OCI-LY7 (cell line): Measurements from ENCODE around the gene TBC1D5. TPM values are rescaled to one million over a fixed set of nuclear protein-coding genes. Genes with fewer than 3 reads are reported as not detected.

Experiments
- BruUV-seq: library from RNA; stranded (reverse); fragments of 400-500 nt; replicated peaks from 2 replicates; lab custom pipeline; 2021; lab: Mats Ljungman, UMichigan
- CTCF ChIA-PET: fragments of 300-600 bp; sonication (Branson Sonifier 250); formaldehyde crosslinking; loops from one replicate; lab custom pipeline; 2022; ENCODE audit warnings: antibody characterized with exemption; ENCODE audit not compliant: unreplicated experiment; lab: Charles Lee
- POLR2A ChIA-PET: fragments of 300-600 bp; sonication (Branson Sonifier 250); formaldehyde crosslinking; loops from one replicate; lab custom pipeline; 2022; ENCODE audit warnings: antibody characterized with exemption; lab: Charles Lee
- DNase-seq: peaks from one replicate; pipeline ENCODE4 v3.0.0-alpha.2; 2015; ENCODE audit warnings: low spot score
- H2AFZ ChIP-seq: fragments of 200-600 bp; sonication (generic), shearing (Covaris generic); 2 replicates; pipeline ENCODE4 v1.6.1; 2014; ENCODE audit warnings: mild to moderate bottlenecking, antibody characterized with exemption, low read length, moderate library complexity
- H3K27ac ChIP-seq: fragments of 200-600 bp; sonication (generic); 2 replicates; pipeline ENCODE4 v1.5.1; 2014; ENCODE audit warnings: mixed run types, low read depth, mild to moderate bottlenecking, moderate library complexity, low read length, inconsistent platforms; ENCODE audit not compliant: poor library complexity, severe bottlenecking
- H3K36me3 ChIP-seq: fragments of 200-600 bp; sonication (generic); 2 replicates; pipeline ENCODE4 v1.6.1; 2014; ENCODE audit warnings: mild to moderate bottlenecking, antibody characterized with exemption, low read length, moderate library complexity, mixed read lengths; ENCODE audit not compliant: insufficient read depth
- H3K4me1 ChIP-seq: fragments of 200-600 bp; sonication (generic); 2 replicates; pipeline ENCODE4 v1.5.1; 2014; ENCODE audit warnings: mild to moderate bottlenecking, low read length; ENCODE audit not compliant: insufficient read depth, poor library complexity, severe bottlenecking
- H3K4me2 ChIP-seq: fragments of 200-600 bp; sonication (generic); 2 replicates; pipeline ENCODE4 v1.6.1; 2014; ENCODE audit warnings: mild to moderate bottlenecking, low read length
- H3K4me3 ChIP-seq: fragments of 200-600 bp; sonication (generic); 2 replicates; pipeline ENCODE4 v1.5.1; 2014; ENCODE audit warnings: mild to moderate bottlenecking, low read depth, low read length; ENCODE audit not compliant: poor library complexity, severe bottlenecking
- H3K79me2 ChIP-seq: fragments of 200-600 bp; sonication (generic); 2 replicates; pipeline ENCODE4 v1.6.1; 2016; ENCODE audit warnings: low read depth, mild to moderate bottlenecking, low read length, moderate library complexity, mixed read lengths; ENCODE audit not compliant: insufficient read depth
- H3K9me2 ChIP-seq: fragments of 200-600 bp; sonication (generic); 2 replicates; pipeline ENCODE4 v1.6.1; 2016; ENCODE audit warnings: mild to moderate bottlenecking, low read length, mixed read lengths; ENCODE audit not compliant: insufficient read depth
- H3K9me3 ChIP-seq: fragments of 200-600 bp; sonication (generic); 2 replicates; pipeline ENCODE4 v1.6.1; 2014; ENCODE audit warnings: mild to moderate bottlenecking, mixed run types, low read length, mixed read lengths
- H4K20me1 ChIP-seq: fragments of 200-600 bp; sonication (generic); 2 replicates; pipeline ENCODE4 v1.6.1; 2014; ENCODE audit warnings: mild to moderate bottlenecking, antibody characterized with exemption, low read length, moderate library complexity, mixed read lengths; ENCODE audit not compliant: insufficient read depth
- EZH2phosphoT487 ChIP-seq: fragments of 200-600 bp; sonication (generic); IDR thresholded peaks from 2 replicates; pipeline ENCODE4 v1.6.1; 2018; ENCODE audit warnings: low read depth, borderline replicate concordance, mild to moderate bottlenecking, mixed run types, antibody characterized with exemption, low read length, moderate library complexity, mixed read lengths
- intact Hi-C: fragments of 100-400 bp; cut with micrococcal nuclease; formaldehyde crosslinking; loops from one replicate; pipeline ENCODE4 v1.10.0; 2022; ENCODE audit not compliant: unreplicated experiment
- total RNA-seq, 2 experiments: library from RNA; depleted of rRNA in 1 of 2; stranded (reverse); fragments of >200 nt in 1 of 2; shearing (Covaris generic) in 1 of 2; gene quantifications; 2 replicates each; pipeline ENCODE4 v1.2.3, GENCODE V29; 2014 to 2022
- TF ChIP-seq, protein P1 (sequence below): fragments of 200-600 bp; sonication (generic); conservative IDR thresholded peaks from 2 replicates; pipeline ENCODE4 v1.5.1; 2014; ENCODE audit warnings: mild to moderate bottlenecking, antibody characterized with exemption, low read length, moderate library complexity, mixed read lengths

Gene TBC1D5
- total RNA-seq, 2 experiments from 2014 or later: 78.5 to 82.4 TPM

DNA sequence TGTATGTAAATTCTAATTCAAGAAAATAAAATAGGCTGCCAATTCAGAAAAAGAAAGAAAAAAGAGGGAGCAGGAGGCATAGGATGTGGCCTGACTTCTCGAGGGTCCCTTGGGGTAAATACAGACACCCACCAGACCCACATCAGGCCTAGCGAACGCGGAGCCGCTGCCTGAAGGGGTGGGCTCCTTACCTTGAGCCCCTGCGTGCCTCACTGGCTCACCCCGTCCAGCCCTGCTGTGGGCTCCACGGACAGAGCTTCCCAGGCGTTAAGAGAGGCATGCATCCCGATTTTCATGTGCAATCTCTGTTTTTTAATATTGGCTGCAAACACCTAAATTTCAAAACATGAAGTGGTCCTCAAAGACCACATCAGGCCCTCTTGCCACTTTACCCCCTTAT lies 599.9 kb downstream of the TBC1D5 start:
- no peak overlapping the region for H3K4me3 ChIP-seq
- H3K79me2 ChIP-seq: no peaks in the 10 kb centered on the region
- TF ChIP-seq EZH2phosphoT487: no peak
- TF ChIP-seq, protein P1, sequence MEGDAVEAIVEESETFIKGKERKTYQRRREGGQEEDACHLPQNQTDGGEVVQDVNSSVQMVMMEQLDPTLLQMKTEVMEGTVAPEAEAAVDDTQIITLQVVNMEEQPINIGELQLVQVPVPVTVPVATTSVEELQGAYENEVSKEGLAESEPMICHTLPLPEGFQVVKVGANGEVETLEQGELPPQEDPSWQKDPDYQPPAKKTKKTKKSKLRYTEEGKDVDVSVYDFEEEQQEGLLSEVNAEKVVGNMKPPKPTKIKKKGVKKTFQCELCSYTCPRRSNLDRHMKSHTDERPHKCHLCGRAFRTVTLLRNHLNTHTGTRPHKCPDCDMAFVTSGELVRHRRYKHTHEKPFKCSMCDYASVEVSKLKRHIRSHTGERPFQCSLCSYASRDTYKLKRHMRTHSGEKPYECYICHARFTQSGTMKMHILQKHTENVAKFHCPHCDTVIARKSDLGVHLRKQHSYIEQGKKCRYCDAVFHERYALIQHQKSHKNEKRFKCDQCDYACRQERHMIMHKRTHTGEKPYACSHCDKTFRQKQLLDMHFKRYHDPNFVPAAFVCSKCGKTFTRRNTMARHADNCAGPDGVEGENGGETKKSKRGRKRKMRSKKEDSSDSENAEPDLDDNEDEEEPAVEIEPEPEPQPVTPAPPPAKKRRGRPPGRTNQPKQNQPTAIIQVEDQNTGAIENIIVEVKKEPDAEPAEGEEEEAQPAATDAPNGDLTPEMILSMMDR: no peak
- no peaks in the 10 kb centered on the region for H3K9me2 ChIP-seq
- H2AFZ ChIP-seq: no peak overlapping the region
- BruUV-seq: no TSS peak
- peaks cover 5% of the 10 kb centered on the region for H3K4me1 ChIP-seq
- H3K27ac ChIP-seq: no peak overlapping the region
- H3K9me3 ChIP-seq: no peaks in the 10 kb centered on the region
- H3K36me3 ChIP-seq: no peaks in the 10 kb centered on the region
- H3K4me2 ChIP-seq: no peak overlapping the region
- DNase-seq: no peak
- intact Hi-C loops: no loop called here
- CTCF ChIA-PET: no interaction called here
- no peaks in the 10 kb centered on the region for H4K20me1 ChIP-seq
- POLR2A ChIA-PET: no interaction called here

DNA sequence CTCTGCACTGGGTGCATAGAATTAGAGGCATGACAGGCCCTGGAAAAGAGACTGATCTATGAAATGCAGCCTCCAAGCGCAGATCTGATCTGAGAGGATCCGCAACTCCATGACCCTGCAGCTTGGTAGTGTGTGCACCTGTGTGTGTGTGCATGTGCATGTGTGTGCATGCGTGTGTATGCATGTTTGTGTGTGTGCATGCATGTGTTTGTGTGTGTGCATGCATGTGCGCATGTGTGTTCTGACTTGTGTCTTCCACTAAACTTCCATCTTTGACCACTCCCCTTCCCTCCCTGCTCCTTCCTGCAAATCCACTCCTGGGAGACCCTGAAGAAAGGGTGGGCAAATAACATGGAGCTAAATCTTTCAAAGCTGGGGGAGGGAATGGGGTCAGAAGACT lies 600.7 kb downstream of the TBC1D5 start:
- Histone ChIP-seq H3K79me2 (no peaks in the 10 kb centered on the region), H3K4me3 (no peak overlapping the region), H3K9me2 (no peaks in the 10 kb centered on the region), H4K20me1 (no peaks in the 10 kb centered on the region), H3K9me3 (no peaks in the 10 kb centered on the region), H2AFZ (no peak overlapping the region), H3K27ac (no peak overlapping the region), H3K36me3 (no peaks in the 10 kb centered on the region), H3K4me1 (peaks cover 5% of the 10 kb centered on the region), H3K4me2 (no peak overlapping the region)
- POLR2A ChIA-PET: no interaction called here
- intact Hi-C loops: no loop called here
- no peak for DNase-seq
- no TSS peak for BruUV-seq
- TF ChIP-seq, protein P1: no peak
- no peak for TF ChIP-seq EZH2phosphoT487
- CTCF ChIA-PET: no interaction called here

DNA sequence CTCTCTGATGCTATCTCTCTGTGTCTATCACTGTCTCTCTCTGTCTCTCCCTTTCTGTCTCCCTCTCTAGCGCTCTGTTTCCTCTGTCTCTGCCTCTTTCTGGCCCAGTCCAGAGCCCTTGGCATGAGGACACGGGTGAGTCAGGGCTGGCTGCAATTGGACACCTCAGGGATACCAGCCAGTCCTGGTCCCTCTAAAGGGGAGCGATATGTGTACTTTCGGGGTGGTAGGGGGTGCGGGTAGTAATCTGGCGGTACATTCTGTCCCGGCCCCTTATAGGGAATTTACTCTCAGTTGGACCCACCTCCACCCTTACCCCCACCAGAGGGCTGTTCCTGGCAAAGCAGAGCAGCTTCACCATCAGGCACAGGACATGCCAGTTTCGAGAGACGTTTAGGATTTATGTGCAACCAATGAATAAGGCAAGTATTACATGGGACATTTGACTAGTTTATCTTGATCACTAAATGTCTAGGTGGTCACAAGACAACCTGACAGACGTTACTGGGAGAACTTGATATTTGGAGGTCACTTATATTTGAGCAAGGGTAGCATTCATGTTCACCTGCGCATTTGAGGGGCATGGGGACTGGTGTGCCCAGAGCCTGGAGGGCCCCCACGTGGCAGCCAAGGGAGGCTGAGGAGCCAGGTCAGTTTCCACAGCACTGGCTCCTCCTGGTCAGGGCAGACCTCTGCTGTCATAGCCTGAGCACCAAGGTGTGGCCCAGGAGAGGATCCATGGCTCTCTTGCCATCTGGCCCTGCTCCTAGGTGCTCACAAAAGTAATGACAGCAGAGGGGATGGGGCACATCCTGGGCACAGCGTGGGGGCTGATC lies 601.5 kb downstream of the TBC1D5 start:
- no peak for TF ChIP-seq EZH2phosphoT487
- TF ChIP-seq, protein P1: 0 out of 2 replicates have a peak, but pooled peaks have one; percentile 26
- DNase-seq: peak; percentile 14
- no peaks in the 10 kb centered on the region for H4K20me1 ChIP-seq
- H3K79me2 ChIP-seq: no peaks in the 10 kb centered on the region
- H3K4me1 ChIP-seq: peaks cover 5% of the 10 kb centered on the region
- no TSS peak for BruUV-seq
- ChIA-PET CTCF (no interaction called here), POLR2A (no interaction called here)
- no peak overlapping the region for H3K27ac ChIP-seq
- no peak overlapping the region for H3K4me2 ChIP-seq
- no peaks in the 10 kb centered on the region for H3K9me2 ChIP-seq
- no peaks in the 10 kb centered on the region for H3K9me3 ChIP-seq
- intact Hi-C loops: no loop called here
- no peak overlapping the region for H2AFZ ChIP-seq
- H3K4me3 ChIP-seq: no peak overlapping the region
- H3K36me3 ChIP-seq: no peaks in the 10 kb centered on the region
